Thyroid gland (tissue), 4 donors: Measurements from ENCODE around the gene LIMCH1. TPM values are rescaled to one million over a fixed set of nuclear protein-coding genes. Genes with fewer than 3 reads are reported as not detected.

Experiments
- DNase-seq, 2 donors: peaks; one replicate each; pipeline ENCODE4 v3.0.0-alpha.2; 2019
- H3K27ac ChIP-seq, 3 donors: fragments of 200-600 bp; sonication (generic); 1 replicate in 2 of 3; 2 replicates in 1 of 3; pipeline ENCODE4 v1.5.1; 2016 to 2019; ENCODE audit warnings: mild to moderate bottlenecking in 1 of 3, moderate library complexity in 1 of 3
- H3K27me3 ChIP-seq: fragments of 200-600 bp; sonication (generic); one replicate; pipeline ENCODE4 v1.5.1; 2019
- H3K36me3 ChIP-seq, 2 donors: fragments of 200-600 bp; sonication (generic); one replicate each; pipeline ENCODE4 v1.5.1; 2016 to 2019
- H3K4me1 ChIP-seq, 2 donors: fragments of 200-600 bp; sonication (generic); one replicate each; pipeline ENCODE4 v1.5.1; 2017 to 2019
- H3K4me3 ChIP-seq, 3 donors: fragments of 200-600 bp; sonication (generic); replicated peaks in 1 of 3; 1 replicate in 2 of 3; 2 replicates in 1 of 3; pipeline ENCODE4 v1.5.1; 2016; ENCODE audit warnings: mild to moderate bottlenecking in 1 of 3
- H3K9me3 ChIP-seq: fragments of 200-600 bp; sonication (generic); one replicate; pipeline ENCODE4 v1.5.1; 2017
- POLR2A ChIP-seq, 2 donors: fragments of 450-650 bp; IDR thresholded peaks; one replicate each; pipeline ENCODE4 v1.6.1; 2017; ENCODE audit warnings: antibody characterized with exemption in 2 of 2, mild to moderate bottlenecking in 2 of 2, moderate library complexity in 1 of 2
- WGBS, 2 donors: methylation state at CpG; one replicate each; pipeline ENCODE4 v1.1.5; 2017; 5-methylcytosine and 5-hydroxymethylcytosine counted together
- intact Hi-C: fragments of 100-400 bp; cut with DNase I; formaldehyde crosslinking; loops from one replicate; pipeline ENCODE4 v1.15.1; 2023
- total RNA-seq, 4 donors: library from RNA; depleted of rRNA; stranded (reverse); fragments of >200 nt; gene quantifications; one replicate each; pipeline ENCODE4 v1.2.3, GENCODE V29; 2016
- TF ChIP-seq, protein P1 (sequence below), 6 experiments: fragments of 200-600 bp in 3 of 6; fragments of 450-650 bp in 3 of 6; sonication (generic) in 3 of 6; IDR thresholded peaks; one replicate each; pipeline ENCODE4 v1.5.1; 2016 to 2019; ENCODE audit warnings: antibody characterized with exemption in 6 of 6, mild to moderate bottlenecking in 2 of 6, inconsistent platforms in 1 of 6, moderate library complexity in 1 of 6

LIMCH1 gene
- total RNA-seq, 4 donors from 2014 or later = 136 to 267 (median 156) TPM

DNA sequence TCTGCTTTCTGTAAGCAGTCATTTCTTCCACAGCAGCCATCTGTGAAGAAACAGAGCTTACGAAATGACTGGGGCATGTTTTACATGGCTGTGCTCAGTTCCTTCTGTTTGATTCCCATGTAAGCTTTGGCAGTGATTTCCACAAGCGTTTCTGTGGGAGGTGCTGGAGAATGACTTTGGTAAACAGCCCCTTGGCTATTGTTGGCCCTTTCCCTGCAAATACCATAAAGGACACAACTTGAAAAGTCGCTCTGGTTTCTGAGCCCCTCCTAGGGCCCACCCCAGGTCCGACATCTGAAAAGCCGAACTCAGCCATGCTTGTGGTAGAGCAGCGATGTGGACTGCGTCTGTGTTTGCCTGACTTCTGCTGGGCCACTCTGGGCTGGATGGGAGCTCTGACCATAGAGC is 3.7 kb downstream of the LIMCH1 start:
- H3K4me3 ChIP-seq = no peak overlapping the region
- no peaks in the 10 kb centered on the region for H3K9me3 ChIP-seq
- DNase-seq = no peak
- H3K27ac ChIP-seq = peak overlapping the region; percentile 26 to 73 (median 59)
- no peaks in the 10 kb centered on the region for H3K27me3 ChIP-seq
- intact Hi-C loops = no loop called here
- 80 to 83% methylated on average over 7 of the region's 7 CpGs for WGBS, 2 donors
- peaks cover 27 to 69% of the 10 kb centered on the region in 2 donors for H3K4me1 ChIP-seq
- TF ChIP-seq POLR2A (IDR thresholded peaks at IDR 0.05) = no peak
- TF ChIP-seq, protein P1, sequence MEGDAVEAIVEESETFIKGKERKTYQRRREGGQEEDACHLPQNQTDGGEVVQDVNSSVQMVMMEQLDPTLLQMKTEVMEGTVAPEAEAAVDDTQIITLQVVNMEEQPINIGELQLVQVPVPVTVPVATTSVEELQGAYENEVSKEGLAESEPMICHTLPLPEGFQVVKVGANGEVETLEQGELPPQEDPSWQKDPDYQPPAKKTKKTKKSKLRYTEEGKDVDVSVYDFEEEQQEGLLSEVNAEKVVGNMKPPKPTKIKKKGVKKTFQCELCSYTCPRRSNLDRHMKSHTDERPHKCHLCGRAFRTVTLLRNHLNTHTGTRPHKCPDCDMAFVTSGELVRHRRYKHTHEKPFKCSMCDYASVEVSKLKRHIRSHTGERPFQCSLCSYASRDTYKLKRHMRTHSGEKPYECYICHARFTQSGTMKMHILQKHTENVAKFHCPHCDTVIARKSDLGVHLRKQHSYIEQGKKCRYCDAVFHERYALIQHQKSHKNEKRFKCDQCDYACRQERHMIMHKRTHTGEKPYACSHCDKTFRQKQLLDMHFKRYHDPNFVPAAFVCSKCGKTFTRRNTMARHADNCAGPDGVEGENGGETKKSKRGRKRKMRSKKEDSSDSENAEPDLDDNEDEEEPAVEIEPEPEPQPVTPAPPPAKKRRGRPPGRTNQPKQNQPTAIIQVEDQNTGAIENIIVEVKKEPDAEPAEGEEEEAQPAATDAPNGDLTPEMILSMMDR (IDR thresholded peaks at IDR 0.05) = no peak
- no peaks in the 10 kb centered on the region for H3K36me3 ChIP-seq

DNA sequence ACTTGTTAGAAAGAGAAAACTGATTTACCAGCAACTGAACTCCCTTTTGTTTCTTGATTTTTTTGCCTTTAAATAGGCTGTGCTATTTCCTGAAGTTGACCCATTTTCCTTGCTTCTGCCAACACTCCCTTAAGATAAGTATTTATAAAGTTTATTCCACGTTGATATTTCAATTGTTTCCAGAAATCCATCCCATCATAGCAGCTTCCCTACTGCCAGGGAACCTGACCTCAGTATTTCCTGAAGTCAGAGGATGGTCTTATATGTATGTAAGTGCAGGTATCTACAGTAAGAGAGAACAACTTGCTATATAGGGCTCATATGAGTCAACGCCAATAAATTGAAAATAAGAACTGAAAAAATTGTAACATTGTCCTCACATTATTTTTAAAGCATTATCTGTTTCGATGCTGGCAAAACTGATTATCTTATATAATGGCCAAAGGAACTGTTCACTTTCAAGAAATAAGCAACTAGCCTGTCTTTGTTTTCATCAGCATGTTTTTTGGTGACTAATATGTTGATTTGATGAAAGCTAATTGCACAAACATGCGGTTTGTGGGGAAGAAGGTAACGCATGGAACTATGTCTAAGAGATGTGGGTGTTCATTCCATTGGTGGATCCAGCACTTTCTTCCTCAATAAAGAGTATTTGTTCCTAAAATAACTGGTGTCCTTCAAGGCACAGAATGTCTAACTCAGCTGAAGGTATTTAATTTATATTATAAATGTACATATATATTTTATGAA is 4.7 kb downstream of the LIMCH1 start:
- Histone ChIP-seq H3K27me3 (no peaks in the 10 kb centered on the region), H3K27ac (peak overlapping the region in 2 of 3 donors; percentile 26 to 73), H3K36me3 (no peaks in the 10 kb centered on the region), H3K4me3 (no peak overlapping the region), H3K4me1 (peaks cover 27 to 69% of the 10 kb centered on the region in 2 donors), H3K9me3 (no peaks in the 10 kb centered on the region)
- TF ChIP-seq, protein P1 (IDR thresholded peaks at IDR 0.05) = no peak
- TF ChIP-seq POLR2A (IDR thresholded peaks at IDR 0.05) = no peak
- DNase-seq = no peak
- WGBS, 2 donors = 78 to 83% methylated on average over 5 of the region's 5 CpGs
- intact Hi-C loops = no loop called here

DNA sequence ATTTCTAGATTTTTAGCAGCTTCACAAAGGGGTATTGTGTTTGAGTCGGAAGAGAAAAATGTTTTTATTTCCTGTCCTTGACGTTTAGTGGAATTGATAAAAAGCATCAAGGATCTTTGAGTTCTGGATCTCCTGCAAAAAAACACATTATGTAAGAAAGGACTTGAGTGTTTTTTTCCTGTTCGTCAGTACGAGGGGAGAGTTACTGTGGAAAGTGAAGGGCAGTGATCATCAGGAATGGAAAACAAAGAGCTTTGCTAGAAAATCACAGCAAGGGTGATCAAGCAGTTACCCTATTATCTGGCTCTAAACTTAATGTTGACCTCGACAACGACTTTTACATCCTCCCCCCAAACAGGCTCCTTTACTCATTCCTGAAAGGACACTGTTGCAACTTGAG is 7.3 kb downstream of the LIMCH1 start:
- H3K4me3 ChIP-seq = no peak overlapping the region
- no peak for DNase-seq
- peak overlapping the region; percentile 1 to 48 (median 44) for H3K27ac ChIP-seq
- no peak for TF ChIP-seq POLR2A (IDR thresholded peaks at IDR 0.05)
- TF ChIP-seq, protein P1 (IDR thresholded peaks at IDR 0.05) = no peak
- H3K36me3 ChIP-seq = no peaks in the 10 kb centered on the region
- no peaks in the 10 kb centered on the region for H3K27me3 ChIP-seq
- WGBS, 2 donors = 20 to 26% methylated on average over 6 of the region's 6 CpGs
- intact Hi-C loops = no loop called here
- H3K9me3 ChIP-seq = no peaks in the 10 kb centered on the region
- peaks cover 26 to 47% of the 10 kb centered on the region in 2 donors for H3K4me1 ChIP-seq

DNA sequence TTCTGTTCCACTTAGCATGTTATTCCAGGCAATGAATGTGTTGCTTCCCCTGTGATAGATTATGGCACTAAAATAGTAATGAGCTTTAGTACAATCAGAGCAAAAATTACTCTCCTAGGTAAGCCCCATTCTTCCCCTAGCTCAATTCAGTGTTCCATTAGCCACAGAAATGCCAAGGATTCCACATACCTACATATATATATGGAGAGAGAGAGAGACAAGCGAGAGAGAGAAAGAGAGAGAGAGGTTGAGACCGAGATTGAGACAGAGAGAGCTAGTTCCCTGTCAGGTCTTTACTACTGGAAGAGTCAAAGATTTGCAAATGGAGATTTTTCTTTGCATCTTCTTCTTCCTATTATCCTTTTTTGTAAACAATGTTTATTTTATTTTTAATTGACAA is 8.7 kb downstream of the LIMCH1 start:
- peaks cover 14 to 33% of the 10 kb centered on the region in 2 donors for H3K4me1 ChIP-seq

More for the DNA sequence above, 8.7 kb downstream of the LIMCH1 start:
- H3K9me3 ChIP-seq = no peaks in the 10 kb centered on the region
- TF ChIP-seq, protein P1 (IDR thresholded peaks at IDR 0.05) = no peak
- TF ChIP-seq POLR2A (IDR thresholded peaks at IDR 0.05) = no peak
- H3K27me3 ChIP-seq = no peaks in the 10 kb centered on the region
- DNase-seq = no peak
- WGBS, 2 donors = 93 to 96% methylated on average over 2 of the region's 2 CpGs
- H3K4me3 ChIP-seq = no peak overlapping the region
- no peaks in the 10 kb centered on the region for H3K36me3 ChIP-seq
- no peak overlapping the region for H3K27ac ChIP-seq
- intact Hi-C loops = no loop called here
